Naive thymus-derived CD4-positive, alpha-beta T cell (primary cell): ENCODE data around the gene STK24. TPM values are rescaled to one million over a fixed set of nuclear protein-coding genes. Genes with fewer than 3 reads are reported as not detected.

Experiments
- ATAC-seq: fragments of 150-1000 bp; cut with Tn5 transposase; 2 replicates; pipeline ENCODE4 v1.10.0; 2021; ENCODE audit warnings: mild to moderate bottlenecking, moderate library complexity
- CTCF ChIA-PET: fragments of 350-600 bp; sonication (Branson Sonifier 250); formaldehyde crosslinking; loops from one replicate; lab custom pipeline; 2021; ENCODE audit warnings: antibody characterized with exemption; lab: Charles Lee
- POLR2A ChIA-PET: fragments of 350-600 bp; sonication (Branson Sonifier 250); formaldehyde crosslinking; loops from one replicate; lab custom pipeline; 2021; ENCODE audit warnings: antibody characterized with exemption, inconsistent platforms; lab: Charles Lee
- DNase-seq, 9 donors: peaks; one replicate each; pipeline versions ENCODE4 v3.0.0 to v3.0.0-alpha.2; 2020 to 2022; ENCODE audit warnings: mixed read lengths in 1 of 9
- H3K27ac ChIP-seq: one replicate; pipeline ENCODE4 v1.7.0; 2013; ENCODE audit warnings: mild to moderate bottlenecking, low read depth, low read length, moderate library complexity
- H3K27me3 ChIP-seq, 2 donors: one replicate each; pipeline ENCODE4 v1.7.0; 2013; ENCODE audit warnings: low read length in 2 of 2, mild to moderate bottlenecking in 2 of 2, moderate library complexity in 2 of 2; ENCODE audit not compliant: control insufficient read depth in 2 of 2, insufficient read depth in 2 of 2
- H3K36me3 ChIP-seq, 3 experiments: 1 replicate in 2 of 3; 2 replicates in 1 of 3; pipeline ENCODE4 v1.7.0; 2013; ENCODE audit warnings: low read length in 3 of 3, mild to moderate bottlenecking in 3 of 3, moderate library complexity in 1 of 3; ENCODE audit not compliant: insufficient read depth in 3 of 3, control insufficient read depth in 2 of 3
- H3K4me1 ChIP-seq, 2 donors: one replicate each; pipeline ENCODE4 v1.7.0; 2013; ENCODE audit warnings: low read length in 2 of 2, mild to moderate bottlenecking in 2 of 2, moderate library complexity in 1 of 2; ENCODE audit not compliant: control insufficient read depth in 2 of 2, insufficient read depth in 2 of 2
- H3K4me3 ChIP-seq: 2 replicates; pipeline ENCODE4 v1.7.0; 2013; ENCODE audit warnings: mild to moderate bottlenecking, low read length
- H3K9me3 ChIP-seq, 3 experiments: 1 replicate in 2 of 3; 2 replicates in 1 of 3; pipeline ENCODE4 v1.7.0; 2013; ENCODE audit warnings: low read length in 3 of 3; ENCODE audit not compliant: control insufficient read depth in 2 of 3
- H3K27ac Mint-ChIP-seq, 9 donors: one replicate each; pipeline ENCODE4 v1.8.0; 2020 to 2022; ENCODE audit warnings: mixed read lengths in 9 of 9, mild to moderate bottlenecking in 8 of 9, moderate library complexity in 5 of 9, inconsistent platforms in 2 of 9
- H3K27me3 Mint-ChIP-seq, 5 donors: one replicate each; pipeline ENCODE4 v1.8.0; 2021 to 2022; ENCODE audit warnings: mixed read lengths in 5 of 5, mild to moderate bottlenecking in 1 of 5
- H3K36me3 Mint-ChIP-seq, 5 donors: one replicate each; pipeline ENCODE4 v1.8.0; 2020 to 2022; ENCODE audit warnings: mixed read lengths in 5 of 5, mild to moderate bottlenecking in 3 of 5, inconsistent platforms in 1 of 5
- H3K4me1 Mint-ChIP-seq, 7 donors: one replicate each; pipeline ENCODE4 v1.8.0; 2020 to 2022; ENCODE audit warnings: mixed read lengths in 7 of 7, mild to moderate bottlenecking in 3 of 7, inconsistent platforms in 1 of 7
- H3K4me3 Mint-ChIP-seq, 10 donors: one replicate each; pipeline ENCODE4 v1.8.0; 2020 to 2022; ENCODE audit warnings: mild to moderate bottlenecking in 10 of 10, mixed read lengths in 10 of 10, moderate library complexity in 6 of 10, inconsistent platforms in 2 of 10
- H3K9me3 Mint-ChIP-seq, 11 donors: one replicate each; pipeline ENCODE4 v1.8.0; 2020 to 2022; ENCODE audit warnings: mixed read lengths in 11 of 11, mild to moderate bottlenecking in 4 of 11, inconsistent platforms in 1 of 11, moderate library complexity in 1 of 11
- intact Hi-C, 2 donors: fragments of 100-400 bp; cut with micrococcal nuclease; formaldehyde crosslinking; loops; one replicate each; pipeline ENCODE4 v1.15.1; 2023
- polyA plus RNA-seq, 2 donors: library from polyadenylated mRNA; unstranded; fragments of 300-500 nt; fragmentation: Illumina TruSeq; gene quantifications; one replicate each; pipeline ENCODE4 v1.2.3, GENCODE V29; 2021
- total RNA-seq, 6 experiments: library from RNA in 5 of 6; stranded (reverse) in 5 of 6; gene quantifications; 1 replicate in 5 of 6; 2 replicates in 1 of 6; pipeline ENCODE4 v1.2.3 and lab custom pipeline; 2021 to 2026

STK24 gene
- total and polyA plus RNA-seq, 7 experiments from 2014 or later: 29.8 to 148 (median 94.4) TPM

GRCh38 chr13:98443800-98444325 is 133.0 kb downstream of the STK24 start:
- Histone ChIP-seq H3K4me1 (peaks cover 10% of the 10 kb centered on the region in 2 donors), H3K9me3 (no peaks in the 10 kb centered on the region), H3K27me3 (no peaks in the 10 kb centered on the region), H3K36me3 (peaks cover 0 to 12% (median 0%) of the 10 kb centered on the region in 3 experiments), H3K27ac (no peak overlapping the region), H3K4me3 (no peak overlapping the region)
- Mint-ChIP-seq H3K27me3 (no peaks in the 10 kb centered on the region), H3K4me3 (peak overlapping the region in 1 of 10 donors; percentile 46), H3K27ac (peak overlapping the region in 8 of 9 donors; percentile 9 to 89 (median 62)), H3K36me3 (peaks cover 0 to 13% (median 0%) of the 10 kb centered on the region in 5 donors), H3K9me3 (peaks cover 0 to 14% (median 0%) of the 10 kb centered on the region in 11 donors), H3K4me1 (peaks cover 0 to 18% (median 11%) of the 10 kb centered on the region in 7 donors)
- ChIA-PET CTCF (interaction anchor here (6.6 kb wide), 1 partner anchor 208 kb away, joined by 121 read pairs; no protein-coding TSS in a partner anchor), POLR2A (no interaction called here)
- DNase-seq: no peak
- no peak for ATAC-seq
- intact Hi-C loops: loop anchor here in 1 of 2 donors (10.0 kb wide), 1 partner anchor 469 kb away; no protein-coding TSS in a partner anchor

- Histone ChIP-seq H3K27me3 (no peaks in the 10 kb centered on the region), H3K4me3 (no peak overlapping the region), H3K36me3 (peaks cover 0 to 9% (median 0%) of the 10 kb centered on the region in 3 experiments), H3K27ac (no peak overlapping the region), H3K4me1 (peaks cover 10% of the 10 kb centered on the region in 2 donors), H3K9me3 (no peaks in the 10 kb centered on the region)
- ChIA-PET POLR2A (no interaction called here), CTCF (interaction anchor here (6.6 kb wide), 1 partner anchor 209 kb away, joined by 121 read pairs; no protein-coding TSS in a partner anchor)
- Mint-ChIP-seq H3K4me3 (no peak overlapping the region), H3K36me3 (peaks cover 0 to 12% (median 0%) of the 10 kb centered on the region in 5 donors), H3K27ac (peak overlapping the region in 5 of 9 donors; percentile 9 to 89 (median 38)), H3K9me3 (peaks cover 0 to 14% (median 0%) of the 10 kb centered on the region in 11 donors), H3K27me3 (no peaks in the 10 kb centered on the region), H3K4me1 (peaks cover 0 to 18% (median 11%) of the 10 kb centered on the region in 7 donors)
- intact Hi-C loops: loop anchor here in 1 of 2 donors (10.0 kb wide), 1 partner anchor 469 kb away; no protein-coding TSS in a partner anchor
- DNase-seq (no peak), ATAC-seq (no peak)
Observed at GRCh38 chr13:98443329-98443728, 133.6 kb downstream of the STK24 start.

GRCh38 chr13:98442391-98443230 is 134.3 kb downstream of the STK24 start:
- H3K4me3 ChIP-seq: no peak overlapping the region
- peaks cover 0 to 3% (median 0%) of the 10 kb centered on the region in 3 experiments for H3K36me3 ChIP-seq
- ChIA-PET CTCF (interaction anchor here (0.7 to 6.6 kb wide), 3 partner anchors 9 to 231 kb away, joined by 3 to 121 read pairs (median 3); no protein-coding TSS in a partner anchor), POLR2A (interaction anchor here (0.6 kb wide), 1 partner anchor 646 kb away, joined by 3 read pairs; no protein-coding TSS in a partner anchor)
- no peak overlapping the region for H3K4me3 Mint-ChIP-seq
- H3K9me3 ChIP-seq: no peaks in the 10 kb centered on the region
- no peak overlapping the region for H3K27ac ChIP-seq
- peaks cover 0 to 5% (median 0%) of the 10 kb centered on the region in 5 donors for H3K36me3 Mint-ChIP-seq
- no peaks in the 10 kb centered on the region for H3K27me3 ChIP-seq
- peaks cover 0 to 18% (median 11%) of the 10 kb centered on the region in 7 donors for H3K4me1 Mint-ChIP-seq
- DNase-seq (no peak), ATAC-seq (no peak)
- H3K27ac Mint-ChIP-seq: peak overlapping the region in 3 of 9 donors; percentile 9 to 70 (median 32)
- peaks cover 0 to 12% (median 0%) of the 10 kb centered on the region in 11 donors for H3K9me3 Mint-ChIP-seq
- no peaks in the 10 kb centered on the region for H3K27me3 Mint-ChIP-seq
- H3K4me1 ChIP-seq: peaks cover 10% of the 10 kb centered on the region in 2 donors
- intact Hi-C loops: loop anchor here in 1 of 2 donors (10.0 kb wide), 1 partner anchor 468 kb away; no protein-coding TSS in a partner anchor

- DNase-seq (no peak), ATAC-seq (no peak)
- Mint-ChIP-seq H3K36me3 (no peaks in the 10 kb centered on the region), H3K27ac (no peak overlapping the region), H3K4me3 (no peak overlapping the region), H3K4me1 (peaks cover 0 to 18% (median 11%) of the 10 kb centered on the region in 7 donors), H3K9me3 (peaks cover 0 to 10% (median 0%) of the 10 kb centered on the region in 11 donors), H3K27me3 (peaks cover 0 to 3% (median 0%) of the 10 kb centered on the region in 5 donors)
- Histone ChIP-seq H3K4me3 (no peak overlapping the region), H3K4me1 (peaks cover 10% of the 10 kb centered on the region in 2 donors), H3K27me3 (no peaks in the 10 kb centered on the region), H3K36me3 (no peaks in the 10 kb centered on the region), H3K9me3 (no peaks in the 10 kb centered on the region), H3K27ac (no peak overlapping the region)
- CTCF ChIA-PET: interaction anchor here (0.9 kb wide), 1 partner anchor 212 kb away, joined by 4 read pairs; no protein-coding TSS in a partner anchor
- POLR2A ChIA-PET: no interaction called here
- intact Hi-C loops: loop anchor here in 1 of 2 donors (10.0 kb wide), 1 partner anchor 466 kb away; no protein-coding TSS in a partner anchor
Observed at GRCh38 chr13:98441056-98441676, 135.7 kb downstream of the STK24 start.

- H3K27ac Mint-ChIP-seq: no peak overlapping the region
- ATAC-seq (no peak), DNase-seq (no peak)
- H3K4me1 ChIP-seq: peaks cover 7 to 8% of the 10 kb centered on the region in 2 donors
- no peak overlapping the region for H3K27ac ChIP-seq
- no peak overlapping the region for H3K4me3 Mint-ChIP-seq
- H3K4me3 ChIP-seq: no peak overlapping the region
- H3K27me3 ChIP-seq: no peaks in the 10 kb centered on the region
- H3K9me3 ChIP-seq: no peaks in the 10 kb centered on the region
- ChIA-PET CTCF (interaction anchor here (0.9 kb wide), 1 partner anchor 212 kb away, joined by 4 read pairs; no protein-coding TSS in a partner anchor), POLR2A (no interaction called here)
- H3K4me1 Mint-ChIP-seq: peaks cover 0 to 16% (median 8%) of the 10 kb centered on the region in 7 donors
- H3K27me3 Mint-ChIP-seq: peaks cover 0 to 3% (median 0%) of the 10 kb centered on the region in 5 donors
- intact Hi-C loops: loop anchor here in 1 of 2 donors (10.0 kb wide), 1 partner anchor 466 kb away; no protein-coding TSS in a partner anchor
- H3K9me3 Mint-ChIP-seq: peaks cover 0 to 10% (median 0%) of the 10 kb centered on the region in 11 donors
- H3K36me3 ChIP-seq: no peaks in the 10 kb centered on the region
- no peaks in the 10 kb centered on the region for H3K36me3 Mint-ChIP-seq
Observed at GRCh38 chr13:98440390-98441055, 136.4 kb downstream of the STK24 start.
